Endothelial cell (in vitro differentiated cells): ENCODE data around the gene C11orf68. TPM values are rescaled to one million over a fixed set of nuclear protein-coding genes. Genes with fewer than 3 reads are reported as not detected.

Experiments
- DNase-seq: peaks from one replicate; pipeline ENCODE4 v3.0.0; 2021; ENCODE audit warnings: low spot score
- H3K27ac Mint-ChIP-seq: one replicate; pipeline ENCODE4 v1.8.0; 2021; ENCODE audit warnings: mixed read lengths, inconsistent platforms; ENCODE audit not compliant: unreplicated experiment
- H3K27me3 Mint-ChIP-seq: one replicate; pipeline ENCODE4 v1.8.0; 2021; ENCODE audit warnings: mild to moderate bottlenecking, moderate library complexity, mixed read lengths, inconsistent platforms; ENCODE audit not compliant: unreplicated experiment
- H3K36me3 Mint-ChIP-seq: one replicate; pipeline ENCODE4 v1.8.0; 2021; ENCODE audit warnings: mild to moderate bottlenecking, low read depth, mixed read lengths, inconsistent platforms; ENCODE audit not compliant: unreplicated experiment
- H3K4me1 Mint-ChIP-seq: one replicate; pipeline ENCODE4 v1.8.0; 2021; ENCODE audit warnings: mild to moderate bottlenecking, mixed read lengths, inconsistent platforms; ENCODE audit not compliant: unreplicated experiment
- H3K4me3 Mint-ChIP-seq: one replicate; pipeline ENCODE4 v1.8.0; 2021; ENCODE audit warnings: mild to moderate bottlenecking, mixed read lengths, inconsistent platforms; ENCODE audit not compliant: unreplicated experiment
- H3K9me3 Mint-ChIP-seq: one replicate; pipeline ENCODE4 v1.8.0; 2021; ENCODE audit warnings: mixed read lengths, inconsistent platforms; ENCODE audit not compliant: unreplicated experiment
- CTCF ChIP-seq: fragments of 200-600 bp; sonication (generic); IDR thresholded peaks from one replicate; pipeline ENCODE4 v1.5.0; 2021; ENCODE audit warnings: antibody characterized with exemption; ENCODE audit not compliant: unreplicated experiment
- total RNA-seq: library from RNA; stranded (reverse); fragmentation: NEBNext Ultra II Directional; extraction: Animal tissue kit (Norgen Biotek cat#: 25700); gene quantifications from one replicate; pipeline ENCODE4 v1.2.1, GENCODE V29; 2021; ENCODE audit not compliant: unreplicated experiment

C11orf68 gene
- total RNA-seq, 1 donor from 2014 or later, result 31.1 TPM

- Mint-ChIP-seq H3K4me3 (peak within 1 kb of the TSS; percentile 95), H3K27ac (peak within 1 kb of the TSS; percentile 90), H3K4me1 (peaks cover 42% of the 10 kb centered on the region), H3K27me3 (peaks cover 34% of the 10 kb centered on the region), H3K9me3 (no peaks in the 10 kb centered on the region), H3K36me3 (peaks cover 15% of the 10 kb centered on the region)
- peak; percentile 91 for TF ChIP-seq CTCF
- peak; percentile 99 for DNase-seq
These were observed 30.6 kb downstream of the C11orf68 start, which contains the start of gene FIBP for GRCh38 chr11:65888163-65888814. Gene FIBP (minus strand): TSS chr11:65888471. CDS start chr11:65888418, 53 bp downstream.

DNA sequence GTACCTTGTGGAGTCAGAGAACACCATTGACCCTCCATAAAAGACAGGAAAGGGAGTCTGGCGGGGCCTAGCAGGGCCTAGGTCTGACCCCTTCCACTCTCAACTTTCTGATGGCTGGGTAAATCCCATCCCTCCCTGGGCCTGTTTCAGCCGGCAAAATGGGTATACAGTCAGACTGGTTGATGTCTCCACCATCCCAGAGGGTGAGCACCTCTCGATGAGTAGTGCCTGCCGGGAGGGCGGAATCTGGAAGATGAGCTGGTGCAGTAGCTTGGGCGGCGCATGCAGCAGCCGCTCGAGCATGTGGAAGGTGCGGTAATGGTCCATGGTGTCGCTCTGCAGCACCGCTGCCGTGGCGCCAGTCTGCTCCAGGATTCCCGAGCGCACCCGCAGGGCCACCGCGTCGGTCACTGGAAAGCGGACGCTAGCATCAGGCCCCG is 31.1 kb downstream of the C11orf68 start:
- Mint-ChIP-seq H3K4me1 (peaks cover 38% of the 10 kb centered on the region), H3K36me3 (peaks cover 15% of the 10 kb centered on the region), H3K4me3 (peak overlapping the region; percentile 95), H3K9me3 (no peaks in the 10 kb centered on the region), H3K27ac (peak overlapping the region; percentile 90), H3K27me3 (peaks cover 32% of the 10 kb centered on the region)
- DNase-seq, result no peak
- TF ChIP-seq CTCF, result no peak

- no peak for TF ChIP-seq CTCF
- H3K4me1 Mint-ChIP-seq, result peaks cover 31% of the 10 kb centered on the region
These were observed 31.8 kb downstream of the C11orf68 start for GRCh38 chr11:65886826-65887722.

DNA sequence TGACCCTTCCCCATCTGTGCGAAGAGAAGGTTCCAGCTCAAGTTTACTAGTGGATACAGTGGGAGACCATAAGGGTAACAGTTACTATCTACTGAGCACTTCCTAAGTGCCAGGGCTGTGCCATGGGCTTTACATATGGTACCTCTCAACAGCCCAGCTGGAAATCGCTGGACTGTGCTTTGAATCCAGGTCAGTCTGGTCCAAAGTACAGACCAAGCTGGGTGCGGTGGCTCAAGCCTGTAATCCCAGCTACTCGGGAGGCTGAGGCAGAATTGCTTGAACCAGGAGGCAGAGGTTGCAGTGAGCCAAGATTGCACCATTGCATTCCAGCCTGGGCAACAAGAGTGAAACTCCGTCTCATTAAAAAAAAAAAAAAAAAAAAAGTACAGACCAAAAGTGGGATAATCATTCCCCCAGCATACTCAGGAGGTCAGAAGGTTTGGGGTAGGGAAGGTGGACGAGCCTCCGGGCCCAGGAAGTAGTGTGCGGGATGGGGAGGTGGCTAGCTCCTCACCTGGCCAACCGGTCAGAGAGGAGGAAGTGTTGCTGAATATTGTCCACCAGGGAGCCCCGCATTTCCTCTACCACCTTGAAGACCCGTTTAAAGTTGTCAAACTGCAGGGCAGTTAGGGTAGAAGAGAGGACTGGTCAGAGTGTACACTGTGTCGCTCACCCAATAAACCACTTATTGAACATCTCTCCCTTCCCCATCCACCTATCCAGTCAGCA is 32.9 kb downstream of the C11orf68 start:
- peaks cover 24% of the 10 kb centered on the region for H3K27me3 Mint-ChIP-seq
- no peaks in the 10 kb centered on the region for H3K9me3 Mint-ChIP-seq
- DNase-seq, result no peak
- H3K27ac Mint-ChIP-seq, result no peak overlapping the region
- H3K36me3 Mint-ChIP-seq, result peaks cover 20% of the 10 kb centered on the region
- no peak for TF ChIP-seq CTCF
- peak overlapping the region; percentile 95 for H3K4me3 Mint-ChIP-seq
- H3K4me1 Mint-ChIP-seq, result peaks cover 29% of the 10 kb centered on the region

More at GRCh38 chr11:65886826-65887722, 31.8 kb downstream of the C11orf68 start:
- Mint-ChIP-seq H3K4me3 (peak overlapping the region; percentile 95), H3K9me3 (no peaks in the 10 kb centered on the region), H3K36me3 (peaks cover 20% of the 10 kb centered on the region), H3K27me3 (peaks cover 27% of the 10 kb centered on the region), H3K27ac (peak overlapping the region; percentile 18)
- DNase-seq, result no peak
